Activated T-helper 17 cell treated with anti-CD3 and anti-CD28 coated beads, Interleukin-2, amount 50 U/mL, for 72 hours (primary cell): ENCODE results near the gene SRGAP3. TPM values are rescaled to one million over a fixed set of nuclear protein-coding genes. Genes with fewer than 3 reads are reported as not detected.
A peak's percentile ranks its signal among the peaks of the same experiment; 100 is the strongest.

Experiments used
- ATAC-seq: fragments of 150-1000 bp; cut with Tn5 transposase; replicated peaks from 2 replicates; pipeline ENCODE4 v1.10.0; 2021; ENCODE audit warnings: mild to moderate bottlenecking, moderate library complexity
- H3K27ac Mint-ChIP-seq: one replicate; pipeline ENCODE4 v1.8.0; 2022; ENCODE audit warnings: mixed read lengths
- H3K27me3 Mint-ChIP-seq: one replicate; pipeline ENCODE4 v1.8.0; 2022; ENCODE audit warnings: mixed read lengths
- H3K36me3 Mint-ChIP-seq: one replicate; pipeline ENCODE4 v1.8.0; 2022; ENCODE audit warnings: low read depth, mild to moderate bottlenecking, mixed read lengths
- H3K4me1 Mint-ChIP-seq: one replicate; pipeline ENCODE4 v1.8.0; 2022; ENCODE audit warnings: mixed read lengths
- H3K4me3 Mint-ChIP-seq: one replicate; pipeline ENCODE4 v1.8.0; 2022; ENCODE audit warnings: mild to moderate bottlenecking, mixed read lengths
- H3K9me3 Mint-ChIP-seq: one replicate; pipeline ENCODE4 v1.8.0; 2022; ENCODE audit warnings: mixed read lengths
- total RNA-seq, 2 donors: library from RNA; stranded (reverse); gene quantifications; one replicate each; pipeline ENCODE4 v1.2.3, GENCODE V29; 2022

The SRGAP3 gene
- total RNA-seq, 2 donors from 2014 or later, result 0.97 to 3.9 TPM

DNA sequence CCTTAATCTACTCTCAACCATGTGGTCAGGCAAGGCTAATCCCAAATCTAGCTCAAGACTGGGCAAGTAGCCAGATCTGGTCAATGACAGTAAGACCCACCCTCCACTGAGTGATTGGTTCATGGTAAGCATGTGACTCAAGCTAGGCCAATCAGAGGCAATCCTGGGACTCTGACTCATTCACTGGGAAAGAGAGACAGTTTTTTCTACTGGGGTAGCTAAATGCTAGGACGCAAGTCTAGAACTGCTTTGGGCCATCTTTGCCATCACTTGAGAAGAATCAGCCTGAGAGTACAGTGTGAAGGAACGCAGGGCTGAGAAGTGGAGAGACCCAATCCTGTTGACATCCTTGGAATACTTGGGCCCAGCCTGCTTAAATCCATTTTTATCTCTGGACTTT, 276.8 kb downstream of the SRGAP3 start:
- Mint-ChIP-seq H3K27ac (no peak overlapping the region), H3K36me3 (no peaks in the 10 kb centered on the region), H3K4me1 (no peaks in the 10 kb centered on the region), H3K9me3 (no peaks in the 10 kb centered on the region), H3K27me3 (peaks cover 6% of the 10 kb centered on the region), H3K4me3 (no peak overlapping the region)
- ATAC-seq, result peak; percentile 64

DNA sequence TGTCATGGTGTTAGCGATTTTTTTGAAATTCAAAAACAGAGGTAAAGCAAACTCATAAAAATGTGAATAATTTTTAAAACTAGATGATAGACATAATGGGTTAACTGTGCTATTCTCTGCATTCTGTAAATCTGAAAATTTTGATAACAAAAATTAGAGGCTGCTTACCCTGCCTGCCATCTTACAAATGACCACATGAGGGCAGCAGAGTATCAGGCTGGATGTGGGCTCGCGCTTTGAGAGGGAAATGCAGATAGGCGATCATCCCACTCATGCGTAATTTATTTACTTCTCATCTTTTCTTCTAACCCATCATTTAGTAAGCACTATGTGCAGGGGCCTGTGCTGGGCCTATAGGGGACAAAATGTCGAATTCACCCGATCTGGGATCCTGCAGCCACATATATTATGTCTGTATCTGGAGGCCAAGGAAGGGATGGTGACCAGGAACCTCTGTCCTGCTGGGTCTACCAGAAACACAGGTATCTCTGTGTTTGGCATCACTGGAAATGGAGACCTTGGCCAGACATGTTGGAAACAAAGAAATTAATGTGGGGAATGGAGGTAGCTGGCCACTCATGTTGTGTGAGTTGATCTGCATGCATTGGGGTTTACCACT, 278.4 kb downstream of the SRGAP3 start:
- Mint-ChIP-seq H3K36me3 (no peaks in the 10 kb centered on the region), H3K27me3 (peaks cover 6% of the 10 kb centered on the region), H3K4me1 (no peaks in the 10 kb centered on the region), H3K27ac (no peak overlapping the region), H3K9me3 (no peaks in the 10 kb centered on the region), H3K4me3 (no peak overlapping the region)
- ATAC-seq, result peak; percentile 69

DNA sequence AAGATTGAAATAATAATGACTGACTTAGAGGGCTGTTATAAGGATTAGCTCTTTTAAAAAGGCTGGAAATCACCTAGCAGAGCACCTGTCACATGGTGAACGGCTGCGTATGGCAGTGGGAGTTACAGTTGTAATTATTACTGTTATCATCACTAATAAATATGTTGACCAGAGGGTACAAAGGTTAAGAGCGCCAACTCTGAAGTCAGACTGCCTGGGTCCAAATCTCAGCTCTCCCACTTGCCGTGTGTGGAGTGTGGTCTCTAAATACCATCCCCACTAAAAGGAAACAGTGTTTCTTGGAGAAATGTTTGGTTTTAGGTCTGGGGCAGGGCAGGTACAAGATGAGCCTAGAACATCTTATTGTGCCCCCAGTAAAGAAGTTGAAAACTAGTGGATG, 280.2 kb downstream of the SRGAP3 start:
- no peak overlapping the region for H3K27ac Mint-ChIP-seq
- no peak for ATAC-seq
- no peak overlapping the region for H3K4me3 Mint-ChIP-seq
- no peaks in the 10 kb centered on the region for H3K36me3 Mint-ChIP-seq
- peaks cover 6% of the 10 kb centered on the region for H3K27me3 Mint-ChIP-seq
- no peaks in the 10 kb centered on the region for H3K9me3 Mint-ChIP-seq
- H3K4me1 Mint-ChIP-seq, result no peaks in the 10 kb centered on the region

DNA sequence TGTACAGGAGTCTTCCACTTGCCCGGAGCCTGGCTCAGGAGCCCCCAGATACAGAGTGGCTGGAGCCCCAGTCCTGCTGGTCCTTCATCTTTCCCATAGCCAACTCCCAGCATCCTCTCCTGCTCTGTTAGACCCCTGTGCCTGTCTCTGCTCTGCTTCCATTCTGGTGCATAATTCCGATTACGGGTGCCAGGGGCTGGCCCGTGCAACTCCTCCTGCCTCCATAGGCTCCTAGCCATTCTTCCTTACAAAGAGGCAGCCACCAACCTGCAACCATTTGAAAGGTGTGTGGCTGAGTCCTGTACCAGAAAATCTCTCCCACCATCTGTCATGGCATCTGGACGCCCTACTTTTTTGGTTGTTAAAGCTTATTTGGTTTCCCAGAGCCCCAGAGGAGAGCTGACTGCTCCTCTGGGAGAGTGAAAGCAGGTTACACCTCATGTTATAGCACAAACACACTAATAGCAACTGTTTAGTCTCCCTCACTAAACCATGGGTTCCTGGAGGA, 281.0 kb downstream of the SRGAP3 start:
- H3K27ac Mint-ChIP-seq, result no peak overlapping the region
- H3K4me3 Mint-ChIP-seq, result no peak overlapping the region
- H3K27me3 Mint-ChIP-seq, result peaks cover 6% of the 10 kb centered on the region
- ATAC-seq, result no peak
- H3K36me3 Mint-ChIP-seq, result peaks cover 2% of the 10 kb centered on the region
- H3K9me3 Mint-ChIP-seq, result no peaks in the 10 kb centered on the region
- no peaks in the 10 kb centered on the region for H3K4me1 Mint-ChIP-seq

DNA sequence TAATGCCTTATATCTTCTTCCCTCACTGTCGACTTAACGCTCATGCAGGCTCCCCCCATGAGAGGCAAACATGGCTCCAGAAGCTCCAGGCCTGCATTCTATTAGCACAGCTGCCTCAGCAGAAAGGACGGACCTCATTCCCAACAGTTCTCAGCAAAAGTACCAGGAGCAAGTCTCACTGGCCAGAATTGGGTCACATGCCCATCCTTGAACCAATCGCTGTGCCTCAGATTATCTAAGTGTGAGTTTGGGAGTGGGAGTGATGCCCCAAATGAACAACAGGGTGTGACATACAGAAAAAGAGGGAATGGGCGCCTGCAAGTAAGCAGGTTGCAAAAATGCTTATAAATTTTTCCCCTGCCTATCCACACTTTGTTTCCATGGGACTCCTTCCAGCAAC, 281.9 kb downstream of the SRGAP3 start:
- Mint-ChIP-seq H3K9me3 (no peaks in the 10 kb centered on the region), H3K36me3 (peaks cover 8% of the 10 kb centered on the region), H3K27ac (no peak overlapping the region)

DNA sequence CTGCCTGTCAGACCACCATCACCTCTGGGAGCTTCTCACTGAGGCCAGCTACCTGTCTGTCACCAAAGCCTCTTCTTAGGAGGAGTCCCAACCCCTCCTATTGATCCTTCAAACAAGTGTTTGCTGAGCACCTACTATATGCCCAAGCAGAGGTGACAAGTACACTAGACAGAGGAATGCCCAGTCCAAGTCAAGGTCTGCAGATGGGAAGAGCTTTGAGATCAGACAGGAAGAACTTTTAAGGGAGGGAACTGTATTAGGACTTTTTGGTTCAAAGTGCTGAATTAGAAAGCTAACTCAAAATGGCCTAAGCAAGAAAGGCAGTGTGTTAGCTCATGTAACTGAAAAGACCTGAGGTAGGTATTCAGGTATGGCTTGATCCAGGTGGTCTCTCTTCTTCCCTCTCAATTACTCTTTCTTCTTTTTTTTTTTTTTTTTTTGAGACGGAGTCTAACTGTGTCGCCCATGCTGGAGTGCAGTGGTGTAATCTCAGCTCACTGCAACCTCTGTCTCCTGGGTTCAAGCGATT, 282.6 kb downstream of the SRGAP3 start:
- H3K9me3 Mint-ChIP-seq, result no peaks in the 10 kb centered on the region
- H3K36me3 Mint-ChIP-seq, result peaks cover 8% of the 10 kb centered on the region
- no peak for ATAC-seq
- peaks cover 6% of the 10 kb centered on the region for H3K27me3 Mint-ChIP-seq
- no peak overlapping the region for H3K4me3 Mint-ChIP-seq
- H3K4me1 Mint-ChIP-seq, result peaks cover 5% of the 10 kb centered on the region
- no peak overlapping the region for H3K27ac Mint-ChIP-seq

More for the DNA sequence above, 281.9 kb downstream of the SRGAP3 start:
- Mint-ChIP-seq H3K4me1 (no peaks in the 10 kb centered on the region), H3K27me3 (peaks cover 6% of the 10 kb centered on the region), H3K4me3 (no peak overlapping the region)
- ATAC-seq, result no peak

DNA sequence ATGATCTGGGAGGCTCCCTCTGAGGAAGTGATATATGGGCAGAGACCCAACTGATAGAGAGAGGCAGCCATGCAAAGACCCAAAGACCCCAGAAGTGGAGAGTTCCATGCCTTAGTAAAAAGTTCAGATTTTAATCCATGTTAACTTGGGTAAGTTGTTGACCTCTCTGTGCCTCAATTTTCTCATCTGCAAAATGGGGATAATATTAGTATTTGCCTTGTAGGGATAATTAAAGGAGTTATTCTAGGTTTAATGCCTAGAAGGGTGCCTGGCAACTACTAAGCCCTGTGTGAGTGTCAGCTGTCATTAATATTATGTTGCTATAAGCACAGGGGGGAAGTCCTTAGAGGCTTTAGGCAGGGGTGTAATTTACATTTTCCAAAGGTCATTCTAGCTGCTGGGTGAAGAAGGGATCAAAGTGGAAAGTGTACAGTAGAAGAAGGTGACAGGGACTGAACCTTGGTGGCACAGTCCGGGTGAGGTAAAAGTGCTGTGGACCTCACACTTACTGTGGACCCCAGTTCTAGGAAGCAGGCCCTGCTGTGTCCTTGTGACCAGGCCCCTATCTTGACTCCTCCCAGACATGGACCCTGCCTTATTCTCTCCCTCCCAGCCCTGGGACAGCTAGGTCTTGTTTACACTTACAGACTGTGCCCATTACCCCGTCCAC, 283.2 kb downstream of the SRGAP3 start:
- Mint-ChIP-seq H3K4me1 (peaks cover 9% of the 10 kb centered on the region), H3K4me3 (no peak overlapping the region), H3K27me3 (peaks cover 6% of the 10 kb centered on the region), H3K36me3 (peaks cover 13% of the 10 kb centered on the region), H3K9me3 (no peaks in the 10 kb centered on the region), H3K27ac (no peak overlapping the region)
- ATAC-seq, result no peak

DNA sequence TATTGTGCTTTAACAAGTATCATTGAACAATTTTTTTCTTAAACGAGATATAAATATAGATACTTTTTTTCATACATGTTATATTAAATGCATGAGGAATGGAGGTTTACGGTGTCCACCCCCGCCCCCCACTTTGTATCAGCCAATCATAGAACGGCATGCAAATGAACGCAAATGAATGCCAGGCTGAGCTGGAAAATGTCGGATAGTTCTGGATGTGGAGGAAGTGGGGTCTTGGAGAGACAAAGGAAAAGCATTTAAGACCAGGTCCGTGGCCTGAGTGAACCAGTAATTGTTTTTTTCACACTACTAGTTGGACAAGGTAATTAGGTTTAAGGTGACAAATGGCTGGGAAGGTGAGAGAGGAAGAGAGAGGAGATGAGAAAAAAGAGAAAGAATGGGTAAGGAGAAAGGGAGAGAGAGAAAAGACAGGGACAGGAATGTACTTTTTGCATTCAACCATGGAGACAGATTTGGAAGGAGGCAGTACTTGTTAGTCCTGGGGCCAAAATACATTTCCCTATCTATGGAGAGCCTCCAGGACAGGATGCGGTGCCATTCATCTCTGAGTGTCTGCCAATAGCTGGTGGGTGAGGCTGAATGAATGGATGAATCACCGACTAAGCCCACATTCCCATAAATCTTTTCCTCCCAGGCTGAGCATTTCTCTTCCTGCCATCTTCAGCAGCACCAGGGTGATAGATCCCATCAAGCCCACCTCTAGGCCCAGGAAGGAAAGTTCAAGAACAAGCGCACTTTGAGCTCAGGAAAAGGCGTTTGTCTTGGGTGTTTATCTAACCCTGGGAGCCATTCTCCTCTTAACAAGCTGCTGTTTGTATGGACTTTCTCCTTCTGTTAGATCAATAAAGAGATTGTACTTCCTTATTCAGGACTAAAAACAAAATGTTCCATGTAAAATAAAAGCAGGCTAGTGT, 284.7 kb downstream of the SRGAP3 start:
- Mint-ChIP-seq H3K9me3 (no peaks in the 10 kb centered on the region), H3K36me3 (peaks cover 28% of the 10 kb centered on the region), H3K27me3 (peaks cover 6% of the 10 kb centered on the region), H3K27ac (peak overlapping the region; percentile 99), H3K4me1 (peaks cover 17% of the 10 kb centered on the region), H3K4me3 (peak overlapping the region; percentile 97)
- no peak for ATAC-seq

DNA sequence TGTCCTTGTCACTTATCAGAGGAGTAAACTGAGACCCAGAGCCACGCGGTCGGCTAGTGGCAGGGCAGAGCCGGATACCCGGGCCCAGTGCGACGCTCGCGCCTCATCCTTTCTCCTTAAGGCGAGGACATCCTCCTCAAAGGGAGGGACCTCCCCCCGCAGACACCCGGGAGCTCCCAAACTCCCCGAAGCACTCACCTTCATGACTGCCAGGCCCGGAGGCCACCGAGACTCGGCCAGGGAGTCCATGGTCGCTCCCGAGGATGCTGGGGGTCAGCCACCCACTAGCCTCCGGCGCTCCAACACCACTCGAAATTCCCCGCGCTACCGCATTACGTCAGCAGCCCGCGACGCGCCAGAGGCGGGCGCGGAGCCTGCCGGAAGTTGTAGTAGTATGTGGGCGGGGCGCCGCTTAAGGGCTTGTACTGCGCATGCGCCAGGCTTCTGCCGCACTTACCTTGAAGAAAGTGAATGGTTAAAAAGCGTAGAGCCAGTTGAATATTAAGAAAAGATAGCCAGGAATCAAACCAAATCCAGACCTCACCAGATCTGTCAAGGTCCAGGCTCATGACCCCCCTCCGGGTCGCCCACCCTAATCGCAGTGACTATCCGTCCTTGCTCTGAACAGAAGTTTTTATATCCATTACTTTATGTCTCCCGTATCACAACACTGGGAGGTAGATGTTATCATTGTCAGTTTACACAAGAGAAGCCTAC, 286.2 kb downstream of the SRGAP3 start, which contains the start of gene RAD18:
Gene RAD18 (minus strand): TSS at position 336 of the 717 bp plus-strand sequence. CDS start 87 bp downstream, at position 249.
- ATAC-seq, result peak; percentile 97
- Mint-ChIP-seq H3K27ac (peak within 1 kb of the TSS; percentile 99), H3K4me3 (peak within 1 kb of the TSS; percentile 97), H3K4me1 (peaks cover 25% of the 10 kb centered on the region), H3K9me3 (no peaks in the 10 kb centered on the region), H3K36me3 (peaks cover 42% of the 10 kb centered on the region), H3K27me3 (peaks cover 1% of the 10 kb centered on the region)

DNA sequence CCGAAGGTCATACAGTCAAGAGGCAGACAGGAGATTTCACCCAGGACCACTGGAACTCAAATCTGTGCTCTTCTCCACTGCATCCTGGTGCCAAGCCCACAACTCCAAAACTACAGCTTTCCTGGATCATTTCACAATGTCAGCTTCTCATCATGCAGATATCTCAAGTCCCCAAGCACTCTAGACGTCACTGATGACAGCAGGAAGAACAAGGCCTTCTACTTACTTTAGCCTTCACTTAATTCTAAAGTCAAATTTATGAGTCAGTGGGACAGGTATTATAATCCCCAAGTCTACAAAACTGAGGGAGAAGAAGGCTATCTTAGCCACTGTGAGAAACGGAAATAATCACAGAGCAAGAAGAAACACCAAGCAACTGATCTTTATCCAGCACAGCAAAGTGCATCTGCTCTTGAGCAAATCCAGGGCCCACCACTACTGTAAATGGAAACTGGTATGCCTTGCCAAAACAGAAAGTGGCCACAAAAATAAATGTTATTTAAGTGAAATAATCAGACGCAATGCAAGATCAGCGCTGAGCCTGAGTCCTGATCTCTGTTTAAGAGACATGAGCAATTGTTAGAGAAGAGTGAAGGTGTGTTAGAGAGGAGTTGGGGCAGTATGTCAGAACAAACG, 287.1 kb downstream of the SRGAP3 start:
- Mint-ChIP-seq H3K4me1 (peaks cover 25% of the 10 kb centered on the region), H3K4me3 (peak overlapping the region; percentile 97), H3K27me3 (no peaks in the 10 kb centered on the region), H3K9me3 (no peaks in the 10 kb centered on the region), H3K36me3 (peaks cover 52% of the 10 kb centered on the region), H3K27ac (peak overlapping the region; percentile 99)
- no peak for ATAC-seq

DNA sequence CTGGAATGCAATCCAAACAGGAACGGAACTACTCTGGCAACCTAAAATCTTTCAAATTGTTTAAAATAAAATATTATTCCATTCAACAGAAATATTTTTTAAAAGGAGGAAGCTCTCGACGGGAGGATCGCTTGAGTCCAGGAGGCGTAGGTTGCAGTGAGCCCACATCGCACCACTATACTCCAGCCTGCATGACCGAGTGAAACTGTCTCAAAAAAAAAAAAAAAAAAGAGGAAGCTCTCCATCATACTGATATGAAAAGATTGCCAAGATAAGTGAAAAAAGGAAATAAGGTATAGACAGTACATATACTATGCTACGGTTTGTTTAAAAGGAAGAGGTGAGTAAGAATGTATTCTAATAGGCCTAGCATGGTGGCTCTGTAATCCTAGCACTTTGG, 289.8 kb downstream of the SRGAP3 start:
- no peaks in the 10 kb centered on the region for H3K9me3 Mint-ChIP-seq
- peaks cover 74% of the 10 kb centered on the region for H3K36me3 Mint-ChIP-seq
- no peak for ATAC-seq
- H3K27ac Mint-ChIP-seq, result no peak overlapping the region
- no peak overlapping the region for H3K4me3 Mint-ChIP-seq
- peaks cover 25% of the 10 kb centered on the region for H3K4me1 Mint-ChIP-seq
- H3K27me3 Mint-ChIP-seq, result no peaks in the 10 kb centered on the region

DNA sequence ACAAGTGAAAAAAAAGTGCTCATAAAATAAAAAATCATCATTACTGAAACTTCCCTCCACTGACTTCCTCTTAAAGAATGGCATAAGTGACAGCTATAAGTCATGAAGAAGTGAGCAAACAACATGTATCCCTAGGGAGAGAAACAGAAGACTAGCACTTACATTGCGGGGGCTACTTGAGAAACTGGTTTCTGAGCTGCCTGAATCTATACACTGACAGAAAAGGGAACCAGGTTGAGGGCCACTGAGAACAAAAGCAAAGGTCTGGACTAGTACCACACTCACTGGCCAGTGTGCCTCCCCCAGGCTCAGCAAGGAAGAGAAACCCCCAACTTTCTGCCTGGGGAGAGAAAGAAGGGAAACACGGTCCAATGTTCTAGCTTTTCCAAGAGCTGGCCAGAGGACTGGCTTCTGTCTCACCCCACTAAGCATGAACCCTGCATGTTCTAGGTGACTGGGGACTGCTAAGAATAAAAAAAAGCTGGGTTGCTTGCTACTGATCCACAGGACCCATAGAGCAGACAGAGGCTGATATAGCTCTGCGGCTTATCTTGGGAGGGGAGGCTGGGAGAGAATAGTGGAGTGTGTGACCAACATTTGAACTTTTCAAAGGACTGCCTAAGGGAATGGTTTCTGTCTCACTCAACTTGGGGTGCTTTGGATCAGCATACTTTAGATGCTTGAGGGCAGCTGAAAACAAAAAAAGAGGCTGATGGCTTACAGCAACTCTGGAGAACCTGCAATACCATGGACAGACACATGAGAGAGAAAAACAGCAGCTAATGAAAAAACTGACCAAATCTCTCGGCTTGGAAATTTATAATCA, 294.3 kb downstream of the SRGAP3 start:
- ATAC-seq, result no peak
- H3K27ac Mint-ChIP-seq, result no peak overlapping the region
- H3K27me3 Mint-ChIP-seq, result no peaks in the 10 kb centered on the region
- no peaks in the 10 kb centered on the region for H3K9me3 Mint-ChIP-seq
- H3K36me3 Mint-ChIP-seq, result peaks cover 61% of the 10 kb centered on the region
- H3K4me3 Mint-ChIP-seq, result no peak overlapping the region
- H3K4me1 Mint-ChIP-seq, result peaks cover 16% of the 10 kb centered on the region

DNA sequence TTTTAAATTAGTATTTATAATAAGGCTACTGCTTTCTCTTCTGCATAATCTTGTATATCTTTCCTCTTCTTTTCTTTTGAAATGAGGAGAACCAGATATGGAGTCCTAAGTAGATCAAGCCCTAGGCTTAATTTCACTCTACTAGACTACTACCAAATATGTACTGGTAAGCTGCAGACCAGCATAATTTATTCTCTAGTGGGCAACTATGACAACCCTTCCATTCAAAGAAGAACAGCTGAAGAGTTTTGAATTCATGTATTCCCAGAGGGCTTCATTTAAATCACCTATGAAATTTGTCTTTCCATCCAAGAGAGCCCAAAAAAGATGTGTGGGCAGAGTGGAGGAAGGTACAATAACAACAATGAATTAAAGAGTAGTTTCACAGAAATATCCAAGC, 296.1 kb downstream of the SRGAP3 start:
- ATAC-seq, result no peak
- H3K27me3 Mint-ChIP-seq, result no peaks in the 10 kb centered on the region
- H3K9me3 Mint-ChIP-seq, result no peaks in the 10 kb centered on the region
- H3K4me1 Mint-ChIP-seq, result peaks cover 10% of the 10 kb centered on the region
- peaks cover 46% of the 10 kb centered on the region for H3K36me3 Mint-ChIP-seq
- no peak overlapping the region for H3K4me3 Mint-ChIP-seq
- no peak overlapping the region for H3K27ac Mint-ChIP-seq
